ENCODE results near the gene FAM107B.

The FAM107B gene

DNA sequence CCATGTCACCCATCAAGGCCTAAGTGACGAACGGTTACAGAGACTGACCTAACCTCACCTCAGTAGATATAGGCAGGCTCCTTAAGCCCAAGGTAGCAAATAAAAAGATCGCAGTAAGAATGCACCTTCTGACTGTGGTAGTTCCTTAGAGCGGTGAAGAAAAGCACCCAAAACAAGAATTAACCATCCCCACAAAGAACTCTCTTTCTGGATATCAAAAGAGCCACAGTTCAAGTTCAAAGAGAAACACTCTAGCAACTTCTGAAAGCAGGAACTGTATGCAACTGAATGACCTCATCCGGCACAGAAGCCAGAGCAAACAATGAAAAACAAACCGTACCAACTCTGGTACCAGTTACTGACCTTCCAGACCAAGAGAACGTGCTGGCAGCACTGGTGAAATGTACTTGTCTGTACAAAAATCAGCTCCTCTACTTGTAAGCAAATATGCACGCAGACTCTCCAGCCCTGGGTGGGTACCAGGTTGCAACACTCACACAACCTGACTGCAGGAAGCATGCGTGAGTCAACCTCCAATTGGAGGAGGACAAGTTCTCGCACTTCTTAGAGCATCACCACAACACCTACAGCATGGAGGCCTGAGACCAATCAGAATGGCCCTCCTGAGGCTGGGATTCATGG lies 202.7 kb downstream of the FAM107B start:
- peaks cover 0 to 4% of the 10 kb centered on the region in 2 experiments; a peak in 2 of 3 replicates for H3K36me3 ChIP-seq (ENCODE audit: control insufficient read depth in 2 of 2, insufficient read depth in 1 of 2, low read length in 2 of 2)
- no peak for TF ChIP-seq ZNF843 (tag by site-specific recombination; IDR thresholded peaks at IDR 0.05)
- TF ChIP-seq, protein P1, sequence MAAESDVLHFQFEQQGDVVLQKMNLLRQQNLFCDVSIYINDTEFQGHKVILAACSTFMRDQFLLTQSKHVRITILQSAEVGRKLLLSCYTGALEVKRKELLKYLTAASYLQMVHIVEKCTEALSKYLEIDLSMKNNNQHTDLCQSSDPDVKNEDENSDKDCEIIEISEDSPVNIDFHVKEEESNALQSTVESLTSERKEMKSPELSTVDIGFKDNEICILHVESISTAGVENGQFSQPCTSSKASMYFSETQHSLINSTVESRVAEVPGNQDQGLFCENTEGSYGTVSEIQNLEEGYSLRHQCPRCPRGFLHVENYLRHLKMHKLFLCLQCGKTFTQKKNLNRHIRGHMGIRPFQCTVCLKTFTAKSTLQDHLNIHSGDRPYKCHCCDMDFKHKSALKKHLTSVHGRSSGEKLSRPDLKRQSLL (tag by site-specific recombination; IDR thresholded peaks at IDR 0.05), result no peak
- TF ChIP-seq ZSCAN30 (tag by site-specific recombination; IDR thresholded peaks at IDR 0.05), result no peak
- TF ChIP-seq ZNF426 (tag by site-specific recombination; IDR thresholded peaks at IDR 0.05), result no peak
- TF ChIP-seq GLI2 (tag by site-specific recombination; IDR thresholded peaks at IDR 0.05; ENCODE audit: borderline replicate concordance, low read depth), result no peak
- peak; percentile 27; the same call in 1 of the 2 replicates for TF ChIP-seq ZNF629 (tag by site-specific recombination; IDR thresholded peaks at IDR 0.05)
- no peak for TF ChIP-seq ZNF658 (tag by site-specific recombination; IDR thresholded peaks at IDR 0.05)
- peak; percentile 96 for TF ChIP-seq ZNF600 (tag by site-specific recombination; IDR thresholded peaks at IDR 0.05)
- TF ChIP-seq ZNF707 (tag by site-specific recombination; IDR thresholded peaks at IDR 0.05), result no peak
- TF ChIP-seq, protein P2, sequence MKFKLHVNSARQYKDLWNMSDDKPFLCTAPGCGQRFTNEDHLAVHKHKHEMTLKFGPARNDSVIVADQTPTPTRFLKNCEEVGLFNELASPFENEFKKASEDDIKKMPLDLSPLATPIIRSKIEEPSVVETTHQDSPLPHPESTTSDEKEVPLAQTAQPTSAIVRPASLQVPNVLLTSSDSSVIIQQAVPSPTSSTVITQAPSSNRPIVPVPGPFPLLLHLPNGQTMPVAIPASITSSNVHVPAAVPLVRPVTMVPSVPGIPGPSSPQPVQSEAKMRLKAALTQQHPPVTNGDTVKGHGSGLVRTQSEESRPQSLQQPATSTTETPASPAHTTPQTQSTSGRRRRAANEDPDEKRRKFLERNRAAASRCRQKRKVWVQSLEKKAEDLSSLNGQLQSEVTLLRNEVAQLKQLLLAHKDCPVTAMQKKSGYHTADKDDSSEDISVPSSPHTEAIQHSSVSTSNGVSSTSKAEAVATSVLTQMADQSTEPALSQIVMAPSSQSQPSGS (tag by site-specific recombination; IDR thresholded peaks at IDR 0.05; ENCODE audit: low read depth), result peak; percentile 85
- TF ChIP-seq ZFP41 (tag by site-specific recombination; IDR thresholded peaks at IDR 0.05; ENCODE audit: borderline replicate concordance), result no peak
- TF ChIP-seq, protein P3, sequence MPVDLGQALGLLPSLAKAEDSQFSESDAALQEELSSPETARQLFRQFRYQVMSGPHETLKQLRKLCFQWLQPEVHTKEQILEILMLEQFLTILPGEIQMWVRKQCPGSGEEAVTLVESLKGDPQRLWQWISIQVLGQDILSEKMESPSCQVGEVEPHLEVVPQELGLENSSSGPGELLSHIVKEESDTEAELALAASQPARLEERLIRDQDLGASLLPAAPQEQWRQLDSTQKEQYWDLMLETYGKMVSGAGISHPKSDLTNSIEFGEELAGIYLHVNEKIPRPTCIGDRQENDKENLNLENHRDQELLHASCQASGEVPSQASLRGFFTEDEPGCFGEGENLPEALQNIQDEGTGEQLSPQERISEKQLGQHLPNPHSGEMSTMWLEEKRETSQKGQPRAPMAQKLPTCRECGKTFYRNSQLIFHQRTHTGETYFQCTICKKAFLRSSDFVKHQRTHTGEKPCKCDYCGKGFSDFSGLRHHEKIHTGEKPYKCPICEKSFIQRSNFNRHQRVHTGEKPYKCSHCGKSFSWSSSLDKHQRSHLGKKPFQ (tag by site-specific recombination; IDR thresholded peaks at IDR 0.05), result no peak
- 0 out of 2 replicates have a peak, but pooled peaks have one; percentile 36 for TF ChIP-seq ZNF2 (tag by site-specific recombination; IDR thresholded peaks at IDR 0.05)
- no peak for TF ChIP-seq ZNF791 (tag by site-specific recombination; IDR thresholded peaks at IDR 0.05)
- TF ChIP-seq, protein P4, sequence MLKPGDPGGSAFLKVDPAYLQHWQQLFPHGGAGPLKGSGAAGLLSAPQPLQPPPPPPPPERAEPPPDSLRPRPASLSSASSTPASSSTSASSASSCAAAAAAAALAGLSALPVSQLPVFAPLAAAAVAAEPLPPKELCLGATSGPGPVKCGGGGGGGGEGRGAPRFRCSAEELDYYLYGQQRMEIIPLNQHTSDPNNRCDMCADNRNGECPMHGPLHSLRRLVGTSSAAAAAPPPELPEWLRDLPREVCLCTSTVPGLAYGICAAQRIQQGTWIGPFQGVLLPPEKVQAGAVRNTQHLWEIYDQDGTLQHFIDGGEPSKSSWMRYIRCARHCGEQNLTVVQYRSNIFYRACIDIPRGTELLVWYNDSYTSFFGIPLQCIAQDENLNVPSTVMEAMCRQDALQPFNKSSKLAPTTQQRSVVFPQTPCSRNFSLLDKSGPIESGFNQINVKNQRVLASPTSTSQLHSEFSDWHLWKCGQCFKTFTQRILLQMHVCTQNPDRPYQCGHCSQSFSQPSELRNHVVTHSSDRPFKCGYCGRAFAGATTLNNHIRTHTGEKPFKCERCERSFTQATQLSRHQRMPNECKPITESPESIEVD (tag by site-specific recombination; IDR thresholded peaks at IDR 0.05), result no peak
- 0 out of 2 replicates have a peak, but pooled peaks have one; percentile 30 for TF ChIP-seq ZBTB17 (tag by site-specific recombination; IDR thresholded peaks at IDR 0.05)
- TF ChIP-seq OSR2 (tag by site-specific recombination; IDR thresholded peaks at IDR 0.05), result peak; percentile 88
- no peak overlapping the region for H3K27ac ChIP-seq (ENCODE audit: extremely low read depth, low read depth, low read length)
- ChIA-PET POLR2A (no interaction called here), CTCF (interaction anchor here (0.6 kb wide), 1 partner anchor 400 kb away, joined by 5 read pairs; no protein-coding TSS in a partner anchor)
- no peak overlapping the region for H3K4me3 ChIP-seq (ENCODE audit: low read depth, low read length)
- H3K4me1 ChIP-seq (ENCODE audit: control insufficient read depth, insufficient read depth, low read length), result peaks cover 20% of the 10 kb centered on the region
- H3K9me3 ChIP-seq (ENCODE audit: control insufficient read depth, insufficient read depth, low read depth, low read length), result no peaks in the 10 kb centered on the region

DNA sequence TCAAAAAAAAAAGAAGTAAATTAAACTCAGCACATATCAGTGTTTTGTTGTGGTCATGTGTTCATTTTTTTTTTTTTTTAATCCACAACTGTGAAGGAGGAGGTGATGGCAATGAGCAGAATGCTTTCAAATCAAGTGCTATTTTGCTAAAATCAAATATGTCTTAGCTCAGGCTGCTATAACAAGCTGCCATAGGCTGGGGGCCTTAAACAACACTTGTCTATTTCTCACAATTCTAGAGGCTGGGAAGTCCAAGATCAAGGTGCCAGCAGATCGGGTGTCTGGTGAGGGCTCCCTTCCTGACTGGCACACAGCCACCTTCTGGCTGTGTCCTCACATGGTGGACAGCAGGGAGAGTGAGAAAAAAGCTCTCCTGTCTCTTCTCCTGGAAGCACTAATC lies 203.9 kb downstream of the FAM107B start:
- Histone ChIP-seq H3K4me3 (ENCODE audit: low read depth, low read length) (no peak overlapping the region), H3K9me3 (ENCODE audit: control insufficient read depth, insufficient read depth, low read depth, low read length) (no peaks in the 10 kb centered on the region), H3K36me3 (ENCODE audit: control insufficient read depth in 2 of 2, insufficient read depth in 1 of 2, low read length in 2 of 2) (peaks cover 0 to 10% of the 10 kb centered on the region in 2 experiments; a peak in 2 of 3 replicates), H3K27ac (ENCODE audit: extremely low read depth, low read depth, low read length) (no peak overlapping the region), H3K4me1 (ENCODE audit: control insufficient read depth, insufficient read depth, low read length) (peaks cover 20% of the 10 kb centered on the region)
- CTCF ChIA-PET, result interaction anchor here (0.6 kb wide), 1 partner anchor 254 kb away, joined by 4 read pairs; no protein-coding TSS in a partner anchor
- TF ChIP-seq ZNF311 (tag by site-specific recombination; IDR thresholded peaks at IDR 0.05; ENCODE audit: borderline replicate concordance) (no peak), ZNF660 (tag by site-specific recombination; IDR thresholded peaks at IDR 0.05) (no peak), ZNF785 (tag by site-specific recombination; IDR thresholded peaks at IDR 0.05) (no peak), ZNF629 (tag by site-specific recombination; IDR thresholded peaks at IDR 0.05) (no peak)
- POLR2A ChIA-PET, result interaction anchor here (0.7 kb wide), 1 partner anchor 8 kb away, joined by 3 read pairs; no protein-coding TSS in a partner anchor

Measured in HEK293 (cell line).